Activated T-cell treated with anti-CD3 and anti-CD28 coated beads, Interleukin-2, amount 50 U/mL, for 24 hours (primary cell): ENCODE data around the gene RAB40B.

Experiments
- DNase-seq: peaks from one replicate; pipeline ENCODE4 v3.0.0-alpha.2; 2020
- H3K27ac Mint-ChIP-seq: 2 replicates; pipeline ENCODE4 v1.8.0; 2020; ENCODE audit warnings: mild to moderate bottlenecking, mixed read lengths
- H3K27me3 Mint-ChIP-seq: 2 replicates; pipeline ENCODE4 v1.8.0; 2020; ENCODE audit warnings: mixed read lengths
- H3K36me3 Mint-ChIP-seq: 2 replicates; pipeline ENCODE4 v1.8.0; 2020; ENCODE audit warnings: low read depth, mixed read lengths
- H3K4me1 Mint-ChIP-seq: 2 replicates; pipeline ENCODE4 v1.8.0; 2020; ENCODE audit warnings: low read depth, mixed read lengths
- H3K4me3 Mint-ChIP-seq: 2 replicates; pipeline ENCODE4 v1.8.0; 2020; ENCODE audit warnings: mild to moderate bottlenecking, moderate library complexity, mixed read lengths
- H3K9me3 Mint-ChIP-seq: 2 replicates; pipeline ENCODE4 v1.8.0; 2020; ENCODE audit warnings: mixed read lengths

The RAB40B gene

GRCh38 chr17:82723169-82723807 is 24.8 kb upstream of the RAB40B start:
- no peak overlapping the region for H3K27ac Mint-ChIP-seq
- peaks cover 73% of the 10 kb centered on the region for H3K36me3 Mint-ChIP-seq

GRCh38 chr17:82722341-82723013 is 24.0 kb upstream of the RAB40B start:
- Mint-ChIP-seq H3K27me3 (no peaks in the 10 kb centered on the region), H3K4me3 (no peak overlapping the region), H3K27ac (no peak overlapping the region), H3K4me1 (peaks cover 12% of the 10 kb centered on the region), H3K36me3 (peaks cover 68% of the 10 kb centered on the region), H3K9me3 (no peaks in the 10 kb centered on the region)
- DNase-seq = no peak

More at GRCh38 chr17:82723169-82723807, 24.8 kb upstream of the RAB40B start:
- Mint-ChIP-seq H3K4me3 (no peak overlapping the region), H3K9me3 (no peaks in the 10 kb centered on the region), H3K4me1 (peaks cover 5% of the 10 kb centered on the region), H3K27me3 (no peaks in the 10 kb centered on the region)
- no peak for DNase-seq

GRCh38 chr17:82720204-82720603 is 21.7 kb upstream of the RAB40B start:
- H3K36me3 Mint-ChIP-seq = peaks cover 56% of the 10 kb centered on the region
- DNase-seq = no peak
- no peaks in the 10 kb centered on the region for H3K9me3 Mint-ChIP-seq
- no peak overlapping the region for H3K27ac Mint-ChIP-seq
- no peaks in the 10 kb centered on the region for H3K27me3 Mint-ChIP-seq
- H3K4me1 Mint-ChIP-seq = peaks cover 21% of the 10 kb centered on the region
- no peak overlapping the region for H3K4me3 Mint-ChIP-seq

GRCh38 chr17:82718986-82719685 is 20.6 kb upstream of the RAB40B start:
- Mint-ChIP-seq H3K4me3 (no peak overlapping the region), H3K36me3 (peaks cover 55% of the 10 kb centered on the region), H3K27me3 (no peaks in the 10 kb centered on the region), H3K4me1 (peaks cover 21% of the 10 kb centered on the region), H3K9me3 (no peaks in the 10 kb centered on the region), H3K27ac (peak overlapping the region; percentile 34)
- no peak for DNase-seq

GRCh38 chr17:82716203-82717010 is 17.9 kb upstream of the RAB40B start, which contains the start of gene FN3KRP:
FN3KRP (plus strand) TSS chr17:82716706; CDS start chr17:82716756, 50 bp downstream.
- Mint-ChIP-seq H3K4me1 (peaks cover 21% of the 10 kb centered on the region), H3K36me3 (peaks cover 36% of the 10 kb centered on the region), H3K27ac (peak within 1 kb of the TSS; percentile 95), H3K27me3 (no peaks in the 10 kb centered on the region), H3K9me3 (no peaks in the 10 kb centered on the region), H3K4me3 (peak within 1 kb of the TSS; percentile 97)
- peak; percentile 89 for DNase-seq

GRCh38 chr17:82713071-82713723 is 14.7 kb upstream of the RAB40B start:
- H3K27ac Mint-ChIP-seq = no peak overlapping the region

GRCh38 chr17:82710499-82711232 is 12.2 kb upstream of the RAB40B start:
- no peaks in the 10 kb centered on the region for H3K9me3 Mint-ChIP-seq
- no peaks in the 10 kb centered on the region for H3K36me3 Mint-ChIP-seq
- H3K27me3 Mint-ChIP-seq = no peaks in the 10 kb centered on the region
- H3K27ac Mint-ChIP-seq = no peak overlapping the region
- H3K4me1 Mint-ChIP-seq = peaks cover 7% of the 10 kb centered on the region
- no peak overlapping the region for H3K4me3 Mint-ChIP-seq
- DNase-seq = no peak

More at GRCh38 chr17:82713071-82713723, 14.7 kb upstream of the RAB40B start:
- Mint-ChIP-seq H3K4me3 (no peak overlapping the region), H3K36me3 (peaks cover 8% of the 10 kb centered on the region), H3K4me1 (peaks cover 16% of the 10 kb centered on the region), H3K27me3 (no peaks in the 10 kb centered on the region), H3K9me3 (no peaks in the 10 kb centered on the region)
- DNase-seq = no peak

- H3K9me3 Mint-ChIP-seq = no peaks in the 10 kb centered on the region
- no peak overlapping the region for H3K4me3 Mint-ChIP-seq
- H3K27me3 Mint-ChIP-seq = no peaks in the 10 kb centered on the region
- H3K27ac Mint-ChIP-seq = no peak overlapping the region
- peaks cover 6% of the 10 kb centered on the region for H3K4me1 Mint-ChIP-seq
- no peak for DNase-seq
- H3K36me3 Mint-ChIP-seq = no peaks in the 10 kb centered on the region
These were observed 11.4 kb upstream of the RAB40B start for GRCh38 chr17:82709676-82710498.

GRCh38 chr17:82709024-82709675 is 10.7 kb upstream of the RAB40B start:
- H3K27ac Mint-ChIP-seq = no peak overlapping the region
- no peak overlapping the region for H3K4me3 Mint-ChIP-seq
- DNase-seq = no peak
- H3K4me1 Mint-ChIP-seq = peaks cover 6% of the 10 kb centered on the region
- no peaks in the 10 kb centered on the region for H3K27me3 Mint-ChIP-seq
- no peaks in the 10 kb centered on the region for H3K36me3 Mint-ChIP-seq
- no peaks in the 10 kb centered on the region for H3K9me3 Mint-ChIP-seq

GRCh38 chr17:82705756-82706155 is 7.3 kb upstream of the RAB40B start:
- DNase-seq = no peak
- Mint-ChIP-seq H3K27ac (no peak overlapping the region), H3K4me1 (peaks cover 6% of the 10 kb centered on the region), H3K27me3 (no peaks in the 10 kb centered on the region), H3K36me3 (no peaks in the 10 kb centered on the region), H3K4me3 (no peak overlapping the region), H3K9me3 (no peaks in the 10 kb centered on the region)

- H3K27me3 Mint-ChIP-seq = no peaks in the 10 kb centered on the region
- H3K27ac Mint-ChIP-seq = no peak overlapping the region
- DNase-seq = no peak
- H3K4me3 Mint-ChIP-seq = no peak overlapping the region
- H3K9me3 Mint-ChIP-seq = no peaks in the 10 kb centered on the region
- H3K4me1 Mint-ChIP-seq = peaks cover 6% of the 10 kb centered on the region
- H3K36me3 Mint-ChIP-seq = no peaks in the 10 kb centered on the region
These were observed 6.4 kb upstream of the RAB40B start for GRCh38 chr17:82704886-82705285.
